Osteoblast (primary cell): ENCODE data around the gene PSMC2. TPM values are rescaled to one million over a fixed set of nuclear protein-coding genes. Genes with fewer than 3 reads are reported as not detected.

Source experiments
- DNase-seq: peaks from one replicate; pipeline ENCODE4 v3.0.0; 2011; ENCODE audit warnings: low spot score, mixed read lengths; ENCODE audit not compliant: insufficient read length; ENCODE audit errors: missing footprints
- H2AFZ ChIP-seq: 2 replicates; pipeline ENCODE4 v1.6.0; 2011; ENCODE audit warnings: mild to moderate bottlenecking, low read length
- H3K27ac ChIP-seq: 2 replicates; pipeline ENCODE4 v1.5.1; 2011; ENCODE audit warnings: mild to moderate bottlenecking, low read depth, low read length, moderate library complexity
- H3K27me3 ChIP-seq: 2 replicates; pipeline ENCODE4 v1.6.0; 2012; ENCODE audit warnings: mild to moderate bottlenecking, control low read depth, inconsistent platforms, low read length, moderate library complexity; ENCODE audit not compliant: insufficient read depth
- H3K36me3 ChIP-seq: 2 replicates; pipeline ENCODE4 v1.5.1; 2011; ENCODE audit warnings: mild to moderate bottlenecking, low read length, control low read depth, moderate library complexity; ENCODE audit not compliant: insufficient read depth
- H3K4me1 ChIP-seq: 2 replicates; pipeline ENCODE4 v1.5.1; 2011; ENCODE audit warnings: mild to moderate bottlenecking, low read length, control low read depth, moderate library complexity; ENCODE audit not compliant: insufficient read depth
- H3K4me2 ChIP-seq: 2 replicates; pipeline ENCODE4 v1.6.0; 2011; ENCODE audit warnings: mild to moderate bottlenecking, low read length; ENCODE audit not compliant: insufficient read depth
- H3K4me3 ChIP-seq: fragments of 200-600 bp; sonication (generic); 3 replicates; pipeline ENCODE4 v1.5.1; 2012; ENCODE audit warnings: mild to moderate bottlenecking, low read length, inconsistent platforms; ENCODE audit not compliant: insufficient read depth
- H3K79me2 ChIP-seq: 2 replicates; pipeline ENCODE4 v1.6.0; 2012; ENCODE audit warnings: mild to moderate bottlenecking, low read length, control low read depth, inconsistent platforms; ENCODE audit not compliant: insufficient read depth
- H3K9me3 ChIP-seq: 2 replicates; pipeline ENCODE4 v1.5.1; 2011; ENCODE audit warnings: low read depth, low read length, control low read depth
- H4K20me1 ChIP-seq: 2 replicates; pipeline ENCODE4 v1.6.0; 2012; ENCODE audit warnings: mild to moderate bottlenecking, low read length, control low read depth; ENCODE audit not compliant: insufficient read depth
- total RNA-seq: library from RNA; depleted of rRNA; stranded (reverse); fragments of >200 nt; gene quantifications from 2 replicates; pipeline ENCODE4 v1.2.3, GENCODE V29; 2012
- TF ChIP-seq, protein P1 (sequence below): IDR thresholded peaks from 2 replicates; pipeline ENCODE4 v1.5.1; 2011; ENCODE audit warnings: mild to moderate bottlenecking, low read depth, low read length, moderate library complexity; ENCODE audit errors: extremely low read depth

PSMC2 gene
- total RNA-seq, 1 donor, result 184 TPM

DNA sequence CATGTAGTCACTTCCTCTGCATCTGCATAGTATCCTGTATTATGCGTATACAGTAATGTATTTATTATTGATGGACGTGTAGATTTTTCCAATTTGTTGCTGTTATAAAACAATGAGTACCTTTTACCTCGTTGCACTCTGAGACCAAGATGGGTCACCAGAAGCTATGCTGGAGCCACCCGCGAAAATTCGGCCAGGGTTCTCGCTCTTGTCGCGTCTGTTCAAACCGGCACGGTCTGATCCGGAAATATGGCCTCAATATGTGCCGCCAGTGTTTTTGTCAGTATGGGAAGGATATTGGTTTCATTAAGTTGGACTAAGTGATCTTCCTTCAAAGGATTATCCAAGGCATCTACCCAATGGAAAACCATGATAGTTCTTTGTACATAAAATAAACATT is 1.0 kb downstream of the PSMC2 start:
- no peaks in the 10 kb centered on the region for H3K9me3 ChIP-seq
- peak overlapping the region; percentile 94 for H3K4me2 ChIP-seq
- TF ChIP-seq, protein P1, sequence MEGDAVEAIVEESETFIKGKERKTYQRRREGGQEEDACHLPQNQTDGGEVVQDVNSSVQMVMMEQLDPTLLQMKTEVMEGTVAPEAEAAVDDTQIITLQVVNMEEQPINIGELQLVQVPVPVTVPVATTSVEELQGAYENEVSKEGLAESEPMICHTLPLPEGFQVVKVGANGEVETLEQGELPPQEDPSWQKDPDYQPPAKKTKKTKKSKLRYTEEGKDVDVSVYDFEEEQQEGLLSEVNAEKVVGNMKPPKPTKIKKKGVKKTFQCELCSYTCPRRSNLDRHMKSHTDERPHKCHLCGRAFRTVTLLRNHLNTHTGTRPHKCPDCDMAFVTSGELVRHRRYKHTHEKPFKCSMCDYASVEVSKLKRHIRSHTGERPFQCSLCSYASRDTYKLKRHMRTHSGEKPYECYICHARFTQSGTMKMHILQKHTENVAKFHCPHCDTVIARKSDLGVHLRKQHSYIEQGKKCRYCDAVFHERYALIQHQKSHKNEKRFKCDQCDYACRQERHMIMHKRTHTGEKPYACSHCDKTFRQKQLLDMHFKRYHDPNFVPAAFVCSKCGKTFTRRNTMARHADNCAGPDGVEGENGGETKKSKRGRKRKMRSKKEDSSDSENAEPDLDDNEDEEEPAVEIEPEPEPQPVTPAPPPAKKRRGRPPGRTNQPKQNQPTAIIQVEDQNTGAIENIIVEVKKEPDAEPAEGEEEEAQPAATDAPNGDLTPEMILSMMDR, result no peak
- peak overlapping the region; percentile 96 for H3K27ac ChIP-seq
- peaks cover 26% of the 10 kb centered on the region for H4K20me1 ChIP-seq
- DNase-seq, result no peak
- peaks cover 83% of the 10 kb centered on the region for H3K79me2 ChIP-seq
- peaks cover 6% of the 10 kb centered on the region for H3K36me3 ChIP-seq
- H3K4me1 ChIP-seq, result peaks cover 30% of the 10 kb centered on the region
- peak overlapping the region; percentile 96 for H3K4me3 ChIP-seq
- H3K27me3 ChIP-seq, result no peaks in the 10 kb centered on the region
- H2AFZ ChIP-seq, result no peak overlapping the region

DNA sequence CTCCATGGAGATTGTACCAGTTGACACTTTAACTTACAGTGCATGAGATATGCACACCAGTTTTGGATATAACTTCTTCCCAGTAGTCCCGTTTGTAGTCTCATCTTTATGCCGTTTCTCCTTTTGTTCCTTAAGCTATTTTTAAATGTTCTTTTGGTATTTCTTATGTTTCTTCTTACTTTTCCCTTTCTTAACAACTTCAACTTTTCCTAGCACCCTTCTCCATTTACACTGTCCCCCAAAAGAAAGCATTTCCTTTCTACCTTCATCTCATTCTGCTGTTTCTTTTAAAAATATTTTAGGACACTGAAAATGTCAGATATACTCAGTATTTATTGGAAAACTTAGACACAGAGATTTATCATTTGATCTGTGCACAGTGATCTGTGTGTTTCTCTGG is 1.5 kb downstream of the PSMC2 start:
- no peak for DNase-seq
- peak overlapping the region; percentile 40 for H3K27ac ChIP-seq
- no peaks in the 10 kb centered on the region for H3K27me3 ChIP-seq
- H3K4me3 ChIP-seq, result peak overlapping the region; percentile 96
- no peaks in the 10 kb centered on the region for H3K9me3 ChIP-seq
- H3K79me2 ChIP-seq, result peaks cover 83% of the 10 kb centered on the region
- H4K20me1 ChIP-seq, result peaks cover 25% of the 10 kb centered on the region
- peak overlapping the region; percentile 94 for H3K4me2 ChIP-seq
- peaks cover 26% of the 10 kb centered on the region for H3K4me1 ChIP-seq
- TF ChIP-seq, protein P1, result no peak
- peaks cover 7% of the 10 kb centered on the region for H3K36me3 ChIP-seq
- H2AFZ ChIP-seq, result no peak overlapping the region

DNA sequence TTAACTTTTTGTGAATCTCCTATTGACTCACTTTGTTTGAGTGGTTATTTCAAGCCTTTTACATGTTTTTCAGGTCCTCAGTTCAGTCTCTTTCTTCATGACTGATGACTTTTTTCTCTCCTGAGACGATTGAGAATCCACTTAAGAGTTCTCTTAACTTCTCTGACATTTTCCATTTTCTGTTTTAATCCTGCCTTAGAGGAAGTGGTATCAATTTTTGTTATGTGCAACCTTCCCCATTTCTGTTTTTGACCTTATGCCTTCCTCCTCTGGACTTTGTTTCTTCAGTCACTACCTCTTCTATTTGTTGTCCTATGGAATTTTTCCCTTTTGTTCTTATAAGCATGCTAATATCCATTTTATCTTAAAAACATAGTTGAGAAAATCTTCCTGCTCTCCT is 2.4 kb downstream of the PSMC2 start:
- Histone ChIP-seq H4K20me1 (peaks cover 25% of the 10 kb centered on the region), H3K27ac (no peak overlapping the region), H3K79me2 (peaks cover 83% of the 10 kb centered on the region), H3K27me3 (no peaks in the 10 kb centered on the region), H3K4me3 (no peak overlapping the region), H3K4me1 (peaks cover 26% of the 10 kb centered on the region), H3K9me3 (no peaks in the 10 kb centered on the region), H3K4me2 (peak overlapping the region; percentile 94), H3K36me3 (peaks cover 15% of the 10 kb centered on the region), H2AFZ (no peak overlapping the region)
- TF ChIP-seq, protein P1, result no peak
- DNase-seq, result no peak

DNA sequence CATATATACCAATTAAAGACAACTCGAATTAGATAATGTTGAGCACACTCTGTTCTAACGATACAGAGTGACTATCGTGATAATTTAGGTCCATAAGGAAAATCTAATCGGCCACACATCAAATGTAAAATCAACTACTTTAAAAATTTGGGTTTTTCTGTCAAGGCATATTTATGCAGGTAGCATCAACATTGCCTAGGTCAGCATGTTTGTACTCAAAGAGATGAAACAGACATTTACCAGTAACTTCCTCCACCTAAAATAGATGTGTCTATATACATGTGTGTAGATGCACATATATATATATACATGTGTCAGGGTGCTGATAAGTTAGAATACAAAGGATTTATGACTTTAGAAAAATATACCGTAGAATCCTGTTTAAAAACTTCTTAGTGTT is 22.0 kb downstream of the PSMC2 start:
- TF ChIP-seq, protein P1, result no peak
- H3K9me3 ChIP-seq, result no peaks in the 10 kb centered on the region
- H3K27ac ChIP-seq, result no peak overlapping the region
- H3K4me3 ChIP-seq, result no peak overlapping the region
- H4K20me1 ChIP-seq, result no peaks in the 10 kb centered on the region
- peaks cover 50% of the 10 kb centered on the region for H3K36me3 ChIP-seq
- H3K4me2 ChIP-seq, result no peak overlapping the region
- no peaks in the 10 kb centered on the region for H3K27me3 ChIP-seq
- H3K79me2 ChIP-seq, result no peaks in the 10 kb centered on the region
- no peak overlapping the region for H2AFZ ChIP-seq
- no peaks in the 10 kb centered on the region for H3K4me1 ChIP-seq
- no peak for DNase-seq
